Hepatocyte (in vitro differentiated cells): ENCODE results near the gene ABCC12. TPM values are rescaled to one million over a fixed set of nuclear protein-coding genes. Genes with fewer than 3 reads are reported as not detected.

Experiments
- DNase-seq: peaks from one replicate; pipeline ENCODE4 v3.0.0-alpha.2; 2016; ENCODE audit warnings: low spot score
- H2AFZ ChIP-seq: fragments of 200-600 bp; sonication (generic); 2 replicates; pipeline ENCODE4 v1.6.0; 2016; ENCODE audit warnings: antibody characterized with exemption, mild to moderate bottlenecking
- H3K27ac ChIP-seq: fragments of 200-600 bp; sonication (generic); 2 replicates; pipeline ENCODE4 v1.5.1; 2016; ENCODE audit warnings: mild to moderate bottlenecking
- H3K27me3 ChIP-seq: fragments of 200-600 bp; sonication (generic); 2 replicates; pipeline ENCODE4 v1.6.1; 2016
- H3K36me3 ChIP-seq: fragments of 200-600 bp; sonication (generic); replicated peaks from 2 replicates; pipeline ENCODE4 v1.5.1; 2016; ENCODE audit warnings: low read depth; ENCODE audit not compliant: insufficient read depth
- H3K4me1 ChIP-seq: fragments of 200-600 bp; sonication (generic); 2 replicates; pipeline ENCODE4 v1.5.1; 2016; ENCODE audit warnings: mild to moderate bottlenecking, moderate library complexity; ENCODE audit not compliant: insufficient read depth
- H3K4me2 ChIP-seq: fragments of 200-600 bp; sonication (generic); 2 replicates; pipeline ENCODE4 v1.6.0; 2016
- H3K4me3 ChIP-seq: fragments of 200-600 bp; sonication (generic); 2 replicates; pipeline ENCODE4 v1.5.1; 2016; ENCODE audit warnings: mild to moderate bottlenecking
- H3K79me2 ChIP-seq: fragments of 200-600 bp; sonication (generic); 2 replicates; pipeline ENCODE4 v1.6.0; 2017; ENCODE audit warnings: mild to moderate bottlenecking
- H3K9me2 ChIP-seq: fragments of 200-600 bp; sonication (generic); replicated peaks from 2 replicates; pipeline ENCODE4 v1.6.0; 2017; ENCODE audit warnings: mild to moderate bottlenecking; ENCODE audit not compliant: insufficient read depth
- H3K9me3 ChIP-seq: fragments of 200-600 bp; sonication (generic); 2 replicates; pipeline ENCODE4 v1.5.1; 2016; ENCODE audit warnings: low read depth, mild to moderate bottlenecking
- H4K20me1 ChIP-seq: fragments of 200-600 bp; sonication (generic); 2 replicates; pipeline ENCODE4 v1.6.0; 2016; ENCODE audit warnings: mild to moderate bottlenecking; ENCODE audit not compliant: insufficient read depth, poor library complexity, severe bottlenecking
- CTCF ChIP-seq: fragments of 200-600 bp; sonication (generic); IDR thresholded peaks from 2 replicates; pipeline ENCODE4 v1.5.1; 2016; ENCODE audit warnings: antibody characterized with exemption, mild to moderate bottlenecking; ENCODE audit not compliant: poor library complexity
- EZH2 ChIP-seq: fragments of 200-600 bp; sonication (generic); IDR thresholded peaks from 2 replicates; pipeline ENCODE4 v1.6.1; 2016; ENCODE audit warnings: antibody characterized with exemption, mild to moderate bottlenecking, borderline replicate concordance
- EZH2phosphoT487 ChIP-seq: fragments of 200-600 bp; sonication (generic); IDR thresholded peaks from one replicate; pipeline ENCODE4 v1.6.1; 2018; ENCODE audit warnings: antibody characterized with exemption, mild to moderate bottlenecking, low read depth, moderate library complexity; ENCODE audit not compliant: unreplicated experiment, severe bottlenecking
- WGBS: methylation state at CpG from one replicate; pipeline ENCODE4 v1.1.6; 2016; ENCODE audit warnings: low lambda C conversion rate; ENCODE audit errors: missing lambda C conversion rate; 5-methylcytosine and 5-hydroxymethylcytosine counted together
- polyA plus RNA-seq: library from polyadenylated mRNA; unstranded; fragments of >200 nt; fragmentation: Nextera tagmentation; extraction: Ambion mirVana; gene quantifications from 2 replicates; pipeline ENCODE4 v1.2.1, GENCODE V29; 2016
- total RNA-seq: library from RNA; depleted of rRNA; stranded (reverse); fragments of >200 nt; gene quantifications from 2 replicates; pipeline ENCODE4 v1.2.3, GENCODE V29; 2014

The ABCC12 gene
- total and polyA plus RNA-seq, 2 experiments from 2014 or later = not detected

- WGBS = 91% methylated on average over 20 of the region's 20 CpGs
Observed at GRCh38 chr16:48176635-48177408, 21.0 kb upstream of the ABCC12 start.

GRCh38 chr16:48173889-48174288, 18.1 kb upstream of the ABCC12 start:
- WGBS = 39% methylated on average over 1 of the region's 1 CpG
- no peaks in the 10 kb centered on the region for H3K9me3 ChIP-seq
- TF ChIP-seq EZH2phosphoT487 (no peak), CTCF (no peak), EZH2 (no peak)
- DNase-seq = no peak
- H3K27me3 ChIP-seq = no peaks in the 10 kb centered on the region
- no peaks in the 10 kb centered on the region for H3K4me1 ChIP-seq
- H3K9me2 ChIP-seq = no peaks in the 10 kb centered on the region
- H3K4me2 ChIP-seq = no peak overlapping the region
- no peaks in the 10 kb centered on the region for H4K20me1 ChIP-seq
- H3K27ac ChIP-seq = no peak overlapping the region
- H3K4me3 ChIP-seq = no peak overlapping the region
- H2AFZ ChIP-seq = no peak overlapping the region
- no peaks in the 10 kb centered on the region for H3K79me2 ChIP-seq
- H3K36me3 ChIP-seq = no peaks in the 10 kb centered on the region

More at GRCh38 chr16:48176635-48177408, 21.0 kb upstream of the ABCC12 start:
- Histone ChIP-seq H3K9me2 (no peaks in the 10 kb centered on the region), H4K20me1 (no peaks in the 10 kb centered on the region), H3K79me2 (no peaks in the 10 kb centered on the region), H3K9me3 (no peaks in the 10 kb centered on the region), H3K27ac (no peak overlapping the region), H3K4me3 (no peak overlapping the region), H3K27me3 (no peaks in the 10 kb centered on the region), H3K36me3 (no peaks in the 10 kb centered on the region), H3K4me1 (no peaks in the 10 kb centered on the region), H3K4me2 (no peak overlapping the region), H2AFZ (no peak overlapping the region)
- no peak for TF ChIP-seq CTCF
- DNase-seq = no peak

GRCh38 chr16:48172682-48173081, 16.9 kb upstream of the ABCC12 start:
- Histone ChIP-seq H2AFZ (no peak overlapping the region), H3K4me2 (no peak overlapping the region), H3K9me2 (no peaks in the 10 kb centered on the region), H4K20me1 (no peaks in the 10 kb centered on the region), H3K79me2 (no peaks in the 10 kb centered on the region), H3K27me3 (no peaks in the 10 kb centered on the region), H3K4me1 (no peaks in the 10 kb centered on the region), H3K36me3 (no peaks in the 10 kb centered on the region), H3K9me3 (no peaks in the 10 kb centered on the region), H3K4me3 (no peak overlapping the region), H3K27ac (no peak overlapping the region)
- 63% methylated on average over 1 of the region's 1 CpG for WGBS
- peak; percentile 22 for DNase-seq
- TF ChIP-seq EZH2phosphoT487 = no peak
- no peak for TF ChIP-seq CTCF
- TF ChIP-seq EZH2 = no peak
